Regular cardiac myocyte (primary cell): ENCODE measurements around the gene PCDHGA2. TPM values are rescaled to one million over a fixed set of nuclear protein-coding genes. Genes with fewer than 3 reads are reported as not detected.

Experiments
- total RNA-seq: library from RNA; depleted of rRNA; stranded (reverse); fragments of >200 nt; gene quantifications from 2 replicates; pipeline ENCODE4 v1.2.3, GENCODE V29; 2014

Gene PCDHGA2
- 1.5 and 3.1 TPM in 2 replicates for total RNA-seq

GRCh38 chr5:141338538-141339306 lies at the start of gene PCDHGA2:
Gene PCDHGA2, plus strand, starts transcription at chr5:141338760.

GRCh38 chr5:141303756-141304155 lies 34.8 kb upstream of the PCDHGA2 start, which contains the start of gene SLC25A2:
Gene SLC25A2, minus strand, starts transcription at chr5:141304049. Its CDS starts 184 bp downstream, at chr5:141303865.

GRCh38 chr5:141320225-141321169 lies 18.1 kb upstream of the PCDHGA2 start, which contains the start of gene TAF7:
Gene TAF7, minus strand, starts transcription at chr5:141320784. Its CDS starts 740 bp downstream, at chr5:141320044.

DNA sequence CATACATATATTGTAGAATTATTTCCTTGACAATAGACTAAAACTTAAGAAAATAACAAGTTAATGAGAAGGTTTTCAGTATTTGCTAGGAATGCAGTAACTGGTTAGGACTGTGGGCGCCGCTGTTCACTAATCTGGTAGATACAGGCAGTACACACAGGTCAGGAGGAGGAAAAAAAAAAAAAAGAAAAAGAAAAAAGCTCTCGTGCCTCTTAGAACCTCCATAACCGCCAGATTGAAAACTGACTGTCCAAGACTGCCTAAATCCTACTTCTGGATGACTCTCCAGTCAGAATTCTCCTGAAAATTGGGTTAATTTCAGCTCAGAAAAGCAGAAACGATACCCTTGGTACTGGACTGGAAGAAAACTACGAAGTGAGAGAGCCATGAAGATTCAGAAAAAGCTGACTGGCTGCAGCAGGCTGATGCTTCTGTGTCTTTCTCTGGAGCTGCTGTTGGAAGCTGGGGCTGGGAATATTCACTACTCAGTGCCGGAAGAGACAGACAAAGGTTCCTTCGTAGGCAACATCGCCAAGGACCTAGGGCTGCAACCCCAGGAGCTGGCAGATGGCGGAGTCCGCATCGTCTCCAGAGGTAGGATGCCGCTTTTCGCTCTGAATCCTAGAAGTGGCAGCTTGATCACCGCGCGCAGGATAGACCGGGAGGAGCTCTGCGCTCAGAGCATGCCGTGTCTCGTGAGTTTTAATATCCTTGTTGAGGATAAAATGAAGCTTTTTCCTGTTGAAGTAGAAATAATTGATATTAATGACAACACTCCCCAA lies 8.1 kb upstream of the PCDHGA2 start, which contains the start of gene PCDHGA1:
Gene PCDHGA1 (plus strand): TSS at position 216 of the 782 bp plus-strand sequence.

DNA sequence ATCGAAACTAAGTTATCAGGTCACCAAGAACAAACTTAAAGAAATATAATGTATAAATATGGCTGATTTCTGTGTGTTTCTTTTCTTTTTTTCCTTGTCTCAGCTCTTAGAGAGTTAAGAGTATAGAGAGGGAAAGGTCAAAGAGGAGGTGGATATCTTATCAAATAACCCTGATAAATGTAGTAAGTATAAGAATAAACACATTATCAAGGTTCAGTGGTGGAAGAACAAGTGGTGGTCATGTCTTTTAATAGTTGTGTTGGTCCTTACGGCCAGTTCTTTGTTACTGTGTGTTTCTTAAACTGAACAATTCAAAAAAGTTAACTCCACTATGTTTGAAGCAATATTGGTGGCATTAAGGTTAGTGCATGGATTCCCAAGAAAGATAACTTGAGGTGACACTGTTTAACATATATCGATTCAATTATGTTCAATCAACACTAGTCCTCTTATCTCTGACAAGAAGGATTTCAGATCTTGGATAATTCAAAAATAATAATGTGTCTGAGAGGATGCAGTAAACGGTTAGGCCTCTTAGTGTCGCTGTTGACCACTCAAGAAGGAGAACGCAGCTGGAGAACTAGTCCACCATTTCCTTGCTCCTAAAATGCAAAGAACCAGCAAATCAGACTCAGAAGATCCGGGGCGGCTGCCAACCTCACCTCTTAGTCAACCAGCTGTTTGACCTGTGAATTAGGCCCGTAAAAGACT lies 4.8 kb downstream of the PCDHGA2 start, which contains the start of gene PCDHGA3:
Gene PCDHGA3 (plus strand): TSS at position 588 of the 711 bp plus-strand sequence. CDS start 205 bp downstream, outside the sequence.

GRCh38 chr5:141349917-141350619 lies 11.5 kb downstream of the PCDHGA2 start, which contains the start of gene PCDHGB1:
Gene PCDHGB1, plus strand, starts transcription at chr5:141350099. Its CDS starts 162 bp downstream, at chr5:141350261.

DNA sequence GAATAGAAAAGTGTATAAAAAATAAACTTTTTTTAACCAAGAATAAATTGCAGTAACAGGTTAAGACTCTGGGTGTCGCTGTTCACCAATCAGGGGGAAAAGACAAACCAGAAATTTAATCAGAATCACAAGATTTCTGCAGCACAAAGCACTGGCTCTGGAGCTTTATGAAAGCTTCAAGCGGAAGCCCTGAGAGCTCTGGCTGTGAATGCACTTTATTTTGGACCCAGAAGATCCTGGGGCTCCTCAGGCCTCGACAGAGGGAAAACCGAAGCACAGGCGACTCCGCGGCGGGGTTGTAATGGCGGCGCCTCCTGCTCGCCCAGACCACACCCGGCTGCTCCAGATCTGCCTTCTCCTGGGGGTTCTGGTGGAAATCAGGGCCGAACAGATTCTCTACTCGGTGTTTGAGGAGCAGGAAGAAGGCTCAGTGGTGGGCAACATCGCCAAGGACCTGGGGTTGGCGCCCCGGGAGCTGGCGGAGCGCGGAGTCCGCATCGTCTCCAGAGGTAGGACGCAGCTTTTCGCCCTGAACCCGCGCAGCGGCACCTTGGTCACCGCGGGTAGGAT lies 16.4 kb downstream of the PCDHGA2 start, which contains the start of gene PCDHGA4:
Gene PCDHGA4 (plus strand): TSS at position 122 of the 570 bp plus-strand sequence. CDS start 87 bp downstream, at position 209.

GRCh38 chr5:141359790-141360426 lies 21.3 kb downstream of the PCDHGA2 start, which contains the start of gene PCDHGB2:
Gene PCDHGB2, plus strand, starts transcription at chr5:141359994. Its CDS starts 142 bp downstream, at chr5:141360136.

DNA sequence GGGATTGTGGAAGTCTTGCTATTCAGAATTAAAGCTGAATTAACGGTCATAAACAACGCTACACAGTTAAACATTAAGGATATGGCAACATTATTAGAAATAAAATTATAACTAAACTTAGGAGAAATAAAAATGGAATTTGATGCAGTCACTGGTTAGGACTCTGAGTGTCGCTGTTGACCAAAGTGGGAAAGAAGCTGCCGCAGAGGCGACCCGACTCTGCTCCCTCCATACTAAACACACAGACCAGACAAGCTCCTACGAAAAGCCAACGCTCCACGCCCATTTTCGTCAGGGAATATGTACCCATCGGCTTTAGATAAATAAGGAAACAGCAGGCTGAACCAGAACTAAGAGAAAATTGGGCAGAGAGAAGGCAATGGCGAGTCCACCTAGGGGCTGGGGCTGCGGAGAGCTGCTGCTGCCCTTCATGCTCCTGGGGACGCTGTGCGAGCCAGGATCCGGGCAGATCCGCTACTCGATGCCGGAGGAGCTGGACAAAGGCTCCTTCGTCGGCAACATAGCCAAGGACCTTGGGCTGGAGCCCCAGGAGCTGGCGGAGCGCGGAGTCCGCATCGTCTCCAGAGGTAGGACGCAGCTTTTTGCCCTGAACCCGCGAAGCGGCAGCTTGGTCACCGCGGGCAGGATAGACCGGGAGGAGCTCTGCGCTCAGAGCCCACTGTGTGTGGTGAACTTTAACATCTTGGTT lies 25.5 kb downstream of the PCDHGA2 start, which contains the start of gene PCDHGA5:
Gene PCDHGA5 (plus strand): TSS at position 211 of the 709 bp plus-strand sequence. CDS start 169 bp downstream, at position 380.

GRCh38 chr5:141369994-141370848 lies 31.7 kb downstream of the PCDHGA2 start, which contains the start of gene PCDHGB3:
Gene PCDHGB3, plus strand, starts transcription at chr5:141370242. Its CDS starts 153 bp downstream, at chr5:141370395.

GRCh38 chr5:141373673-141374317 lies 35.2 kb downstream of the PCDHGA2 start, which contains the start of gene PCDHGA6:
Gene PCDHGA6, plus strand, starts transcription at chr5:141373891. Its CDS starts 193 bp downstream, at chr5:141374084.

DNA sequence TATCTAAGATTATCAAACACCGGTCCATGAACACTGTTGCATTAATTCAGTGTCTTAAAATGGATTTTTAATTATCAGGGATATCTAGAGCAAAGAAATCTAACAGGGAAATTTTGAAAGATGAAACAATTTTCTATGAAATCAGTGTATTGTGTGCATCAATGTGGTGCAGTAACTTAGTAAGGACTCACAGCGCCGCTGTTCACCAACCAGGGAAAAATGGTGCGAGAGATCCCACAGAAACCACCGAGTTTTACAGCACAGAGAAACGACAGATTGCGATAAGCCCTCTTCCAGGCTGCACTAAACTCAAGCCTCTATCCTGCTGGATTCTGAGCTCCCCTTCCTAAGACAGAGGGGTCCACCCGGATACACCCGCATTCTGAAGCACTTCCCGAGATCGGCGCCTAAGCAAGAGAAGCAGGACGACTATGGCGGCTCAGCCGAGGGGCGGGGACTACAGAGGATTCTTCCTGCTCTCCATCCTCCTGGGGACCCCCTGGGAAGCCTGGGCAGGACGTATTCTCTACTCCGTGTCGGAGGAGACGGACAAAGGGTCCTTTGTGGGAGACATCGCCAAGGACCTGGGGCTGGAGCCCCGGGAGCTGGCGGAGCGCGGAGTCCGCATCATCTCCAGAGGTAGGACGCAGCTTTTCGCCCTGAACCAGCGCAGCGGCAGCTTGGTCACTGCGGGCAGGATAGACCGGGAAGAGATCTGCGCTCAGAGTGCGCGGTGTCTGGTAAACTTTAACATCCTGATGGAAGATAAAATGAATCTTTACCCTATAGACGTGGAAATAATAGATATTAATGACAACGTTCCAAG lies 44.1 kb downstream of the PCDHGA2 start, which contains the start of gene PCDHGA7:
Gene PCDHGA7 (plus strand): TSS at position 274 of the 826 bp plus-strand sequence. CDS start 158 bp downstream, at position 432.

DNA sequence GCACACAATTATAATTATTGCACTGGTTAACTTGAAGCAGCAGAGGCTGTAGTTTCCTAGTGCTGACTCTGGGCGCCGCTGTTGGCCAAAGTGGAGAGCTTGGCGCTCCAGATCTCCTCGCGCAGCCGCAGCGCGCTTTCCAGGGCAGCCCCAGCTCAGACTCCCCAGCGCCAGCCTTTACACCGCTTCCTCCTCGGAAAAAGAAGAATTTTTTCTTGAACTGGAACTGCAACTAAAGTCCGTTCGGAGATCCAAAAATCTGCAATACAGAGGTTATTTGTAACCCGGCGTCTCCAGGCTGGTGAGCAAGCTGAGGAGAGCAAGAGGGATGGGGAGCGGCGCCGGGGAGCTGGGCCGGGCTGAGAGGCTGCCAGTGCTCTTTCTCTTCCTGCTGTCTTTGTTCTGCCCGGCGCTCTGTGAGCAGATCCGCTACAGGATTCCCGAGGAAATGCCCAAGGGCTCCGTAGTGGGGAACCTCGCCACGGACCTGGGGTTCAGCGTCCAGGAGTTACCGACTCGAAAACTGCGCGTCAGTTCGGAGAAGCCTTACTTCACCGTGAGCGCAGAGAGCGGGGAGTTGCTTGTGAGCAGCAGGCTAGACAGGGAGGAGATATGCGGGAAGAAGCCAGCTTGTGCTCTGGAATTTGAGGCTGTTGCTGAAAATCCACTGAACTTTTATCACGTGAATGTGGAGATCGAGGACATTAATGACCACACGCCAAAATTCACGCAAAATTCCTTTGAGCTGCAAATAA lies 49.2 kb downstream of the PCDHGA2 start, which contains the start of gene PCDHGB4:
Gene PCDHGB4 (plus strand): TSS at position 142 of the 755 bp plus-strand sequence. CDS start 187 bp downstream, at position 329.

DNA sequence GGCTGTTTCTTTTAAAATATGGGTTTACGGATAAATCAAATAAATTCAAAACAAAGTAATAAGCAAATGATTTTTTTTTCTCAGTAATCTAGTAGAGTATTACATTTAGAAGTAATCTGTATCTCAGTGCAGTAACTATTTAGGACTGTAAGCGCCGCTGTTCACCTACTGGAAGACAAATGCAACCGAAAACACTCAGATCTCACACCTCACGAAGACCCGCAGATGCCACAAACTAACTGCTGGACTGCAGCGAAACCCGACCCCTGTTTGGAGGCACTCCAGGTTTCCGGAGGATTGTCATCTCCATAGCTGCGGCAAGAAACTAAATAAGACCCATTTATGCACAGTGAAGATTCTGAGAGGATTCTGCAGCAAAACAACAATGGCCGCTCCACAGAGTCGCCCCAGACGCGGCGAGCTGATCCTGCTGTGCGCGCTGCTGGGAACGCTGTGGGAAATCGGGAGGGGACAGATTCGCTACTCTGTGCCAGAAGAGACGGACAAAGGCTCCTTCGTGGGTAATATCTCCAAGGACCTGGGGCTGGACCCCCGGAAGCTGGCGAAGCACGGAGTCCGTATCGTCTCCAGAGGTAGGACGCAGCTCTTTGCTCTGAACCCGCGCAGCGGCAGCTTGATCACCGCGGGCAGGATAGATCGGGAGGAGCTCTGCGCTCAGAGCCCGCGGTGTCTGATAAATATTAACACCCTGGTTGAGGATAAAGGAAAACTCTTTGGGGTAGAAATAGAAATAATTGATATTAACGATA lies 54.1 kb downstream of the PCDHGA2 start, which contains the start of gene PCDHGA8:
Gene PCDHGA8 (plus strand): TSS at position 205 of the 770 bp plus-strand sequence. CDS start 181 bp downstream, at position 386.

